ENCODE results near the gene HOXB3.

DNA sequence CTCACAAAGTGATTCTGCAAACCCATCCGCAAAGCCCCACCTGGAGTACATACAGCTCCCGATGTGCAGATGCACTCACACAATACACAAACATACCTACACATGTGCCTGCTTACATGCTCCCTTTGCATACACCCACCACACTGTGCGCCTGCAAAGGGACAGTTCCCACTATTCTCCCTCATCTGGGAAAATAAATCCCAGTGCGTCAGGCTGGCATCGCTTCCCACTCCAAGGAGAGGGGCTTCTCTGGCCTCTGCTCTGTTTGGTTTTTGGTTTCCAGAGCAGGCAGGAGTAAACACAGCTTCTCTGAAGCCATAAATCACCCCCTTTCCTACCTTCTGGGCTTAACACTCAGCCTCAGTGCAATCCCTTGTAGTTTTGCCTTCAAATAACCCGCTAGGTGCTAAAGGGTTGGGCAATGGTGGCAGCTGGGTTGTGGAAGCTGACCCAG lies 26.6 kb downstream of the HOXB3 start:
- TF ChIP-seq, protein P1, sequence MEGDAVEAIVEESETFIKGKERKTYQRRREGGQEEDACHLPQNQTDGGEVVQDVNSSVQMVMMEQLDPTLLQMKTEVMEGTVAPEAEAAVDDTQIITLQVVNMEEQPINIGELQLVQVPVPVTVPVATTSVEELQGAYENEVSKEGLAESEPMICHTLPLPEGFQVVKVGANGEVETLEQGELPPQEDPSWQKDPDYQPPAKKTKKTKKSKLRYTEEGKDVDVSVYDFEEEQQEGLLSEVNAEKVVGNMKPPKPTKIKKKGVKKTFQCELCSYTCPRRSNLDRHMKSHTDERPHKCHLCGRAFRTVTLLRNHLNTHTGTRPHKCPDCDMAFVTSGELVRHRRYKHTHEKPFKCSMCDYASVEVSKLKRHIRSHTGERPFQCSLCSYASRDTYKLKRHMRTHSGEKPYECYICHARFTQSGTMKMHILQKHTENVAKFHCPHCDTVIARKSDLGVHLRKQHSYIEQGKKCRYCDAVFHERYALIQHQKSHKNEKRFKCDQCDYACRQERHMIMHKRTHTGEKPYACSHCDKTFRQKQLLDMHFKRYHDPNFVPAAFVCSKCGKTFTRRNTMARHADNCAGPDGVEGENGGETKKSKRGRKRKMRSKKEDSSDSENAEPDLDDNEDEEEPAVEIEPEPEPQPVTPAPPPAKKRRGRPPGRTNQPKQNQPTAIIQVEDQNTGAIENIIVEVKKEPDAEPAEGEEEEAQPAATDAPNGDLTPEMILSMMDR (IDR thresholded peaks at IDR 0.05): no peak
- TF ChIP-seq EZH2phosphoT487 (IDR thresholded peaks at IDR 0.05) (peak; percentile 24), EZH2 (IDR thresholded peaks at IDR 0.05) (no peak)

All from neural progenitor cell (in vitro differentiated cells).